GM10266 (cell line): ENCODE results near the gene ZNF727.
"Not testable (repeated sequence)": the region's sequence is repeated elsewhere in the genome, so short reads cannot be mapped to it uniquely, and the experiment has no call there.

Experiments
- DNase-seq: peaks from one replicate; pipeline ENCODE4 v3.0.0; 2012; ENCODE audit errors: extremely low spot score
- TF ChIP-seq, protein P1 (sequence below): IDR thresholded peaks from 2 replicates; pipeline ENCODE4 v1.5.1; 2012; ENCODE audit warnings: mild to moderate bottlenecking, low read depth; ENCODE audit not compliant: control insufficient read depth, insufficient read depth; ENCODE audit errors: missing control alignments

ZNF727 gene

DNA sequence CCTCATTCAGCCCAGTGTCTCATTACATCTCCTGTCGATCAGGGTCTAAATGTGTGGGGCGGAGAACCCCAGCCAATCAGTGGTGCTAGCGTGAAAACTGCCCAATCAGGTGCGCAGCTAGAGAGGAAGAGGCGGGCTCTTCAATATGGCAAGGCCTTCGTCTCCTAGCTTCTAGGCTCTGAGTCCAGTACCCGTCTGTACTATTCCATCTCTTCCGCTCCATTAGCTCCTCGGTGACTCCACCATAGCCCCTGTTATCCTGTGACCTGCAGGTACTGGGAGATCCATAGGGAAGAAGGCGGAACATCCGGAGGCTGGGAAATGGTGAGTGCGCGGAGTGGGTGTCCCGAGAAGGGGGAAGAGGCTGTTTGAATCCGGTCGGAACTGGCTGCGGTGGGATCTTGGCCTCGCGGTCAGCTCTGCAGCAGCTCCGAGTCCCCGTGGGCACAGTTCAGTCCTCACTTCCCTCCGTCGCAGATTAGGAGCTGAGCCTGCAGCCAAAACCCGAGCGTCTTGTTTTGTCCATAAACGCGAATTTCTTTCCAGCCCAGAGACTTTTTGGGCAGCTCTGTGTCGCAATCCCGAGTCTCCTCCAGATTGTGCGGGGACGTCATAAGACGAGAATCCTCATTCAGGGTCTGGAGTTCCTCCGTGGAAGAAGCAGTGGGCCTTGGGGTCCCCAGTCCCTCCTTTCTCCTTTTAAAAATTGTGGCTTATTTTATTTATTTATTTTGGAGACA is at the start of gene ZNF727:
Gene ZNF727, plus strand, starts transcription at position 134 of the 740 bp plus-strand sequence. Its CDS starts 188 bp downstream, at position 322.
- no peak for DNase-seq
- TF ChIP-seq, protein P1, sequence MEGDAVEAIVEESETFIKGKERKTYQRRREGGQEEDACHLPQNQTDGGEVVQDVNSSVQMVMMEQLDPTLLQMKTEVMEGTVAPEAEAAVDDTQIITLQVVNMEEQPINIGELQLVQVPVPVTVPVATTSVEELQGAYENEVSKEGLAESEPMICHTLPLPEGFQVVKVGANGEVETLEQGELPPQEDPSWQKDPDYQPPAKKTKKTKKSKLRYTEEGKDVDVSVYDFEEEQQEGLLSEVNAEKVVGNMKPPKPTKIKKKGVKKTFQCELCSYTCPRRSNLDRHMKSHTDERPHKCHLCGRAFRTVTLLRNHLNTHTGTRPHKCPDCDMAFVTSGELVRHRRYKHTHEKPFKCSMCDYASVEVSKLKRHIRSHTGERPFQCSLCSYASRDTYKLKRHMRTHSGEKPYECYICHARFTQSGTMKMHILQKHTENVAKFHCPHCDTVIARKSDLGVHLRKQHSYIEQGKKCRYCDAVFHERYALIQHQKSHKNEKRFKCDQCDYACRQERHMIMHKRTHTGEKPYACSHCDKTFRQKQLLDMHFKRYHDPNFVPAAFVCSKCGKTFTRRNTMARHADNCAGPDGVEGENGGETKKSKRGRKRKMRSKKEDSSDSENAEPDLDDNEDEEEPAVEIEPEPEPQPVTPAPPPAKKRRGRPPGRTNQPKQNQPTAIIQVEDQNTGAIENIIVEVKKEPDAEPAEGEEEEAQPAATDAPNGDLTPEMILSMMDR: no peak

DNA sequence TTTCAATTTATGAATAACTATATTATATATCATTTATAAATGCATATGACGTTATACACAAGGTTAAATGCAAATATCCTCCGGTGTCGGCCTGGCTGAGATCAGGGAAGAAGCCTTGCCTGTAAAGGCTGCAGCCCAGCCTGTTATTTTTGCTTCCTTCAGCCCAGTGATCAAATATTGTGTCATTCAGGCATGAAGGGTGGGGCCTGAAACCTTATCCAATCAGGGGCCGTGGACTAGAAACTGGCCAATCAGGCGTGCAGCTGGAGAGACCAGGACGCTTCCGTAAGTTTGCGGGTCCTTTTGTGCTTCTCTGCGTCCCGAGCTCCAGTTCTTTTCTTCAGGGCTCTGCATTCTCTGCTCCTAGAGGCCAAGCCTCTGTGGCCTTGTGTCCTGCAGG is 46.7 kb upstream of the ZNF727 start, which contains the start of gene ZNF722:
Gene ZNF722, plus strand, starts transcription at position 301 of the 400 bp plus-strand sequence. CDS start 113 bp downstream, outside the sequence.
- TF ChIP-seq, protein P1: no peak
- no peak for DNase-seq

DNA sequence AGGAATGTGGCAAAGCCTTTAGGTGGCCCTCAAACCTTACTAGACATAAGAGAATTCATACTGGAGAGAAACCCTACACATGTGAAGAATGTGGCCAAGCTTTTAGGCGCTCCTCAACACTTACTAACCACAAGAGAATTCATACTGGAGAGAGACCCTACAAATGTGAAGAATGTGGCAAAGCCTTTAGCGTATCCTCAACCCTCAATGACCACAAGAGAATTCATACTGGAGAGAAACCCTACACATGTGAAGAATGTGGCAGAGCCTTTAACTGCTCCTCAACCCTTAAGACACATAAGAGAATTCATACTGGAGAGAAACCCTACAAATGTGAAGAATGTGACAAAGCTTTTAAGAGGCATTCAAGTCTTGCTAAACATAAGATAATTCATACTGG is 29.7 kb upstream of the ZNF727 start:
- not testable (repeated sequence) for DNase-seq

DNA sequence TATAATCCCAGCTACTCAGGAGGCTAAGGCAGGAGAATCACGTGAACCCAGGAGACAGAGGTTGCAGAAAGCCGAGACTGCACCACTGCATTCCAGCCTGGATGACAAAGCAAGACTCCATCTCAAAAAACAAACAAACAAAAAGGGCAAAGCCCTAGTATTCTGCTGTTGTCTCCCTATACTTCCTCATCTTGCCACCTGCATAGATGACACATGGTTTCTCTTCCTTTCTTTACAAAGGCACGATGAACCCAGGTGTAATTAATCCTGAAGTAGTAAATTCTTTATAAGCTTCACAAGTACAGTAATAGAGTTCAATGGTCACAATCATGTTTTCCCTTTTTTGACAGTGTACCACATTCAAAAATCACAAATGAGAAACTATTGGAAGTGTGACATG is 9.8 kb upstream of the ZNF727 start:
- TF ChIP-seq, protein P1: no peak
- DNase-seq: no peak

DNA sequence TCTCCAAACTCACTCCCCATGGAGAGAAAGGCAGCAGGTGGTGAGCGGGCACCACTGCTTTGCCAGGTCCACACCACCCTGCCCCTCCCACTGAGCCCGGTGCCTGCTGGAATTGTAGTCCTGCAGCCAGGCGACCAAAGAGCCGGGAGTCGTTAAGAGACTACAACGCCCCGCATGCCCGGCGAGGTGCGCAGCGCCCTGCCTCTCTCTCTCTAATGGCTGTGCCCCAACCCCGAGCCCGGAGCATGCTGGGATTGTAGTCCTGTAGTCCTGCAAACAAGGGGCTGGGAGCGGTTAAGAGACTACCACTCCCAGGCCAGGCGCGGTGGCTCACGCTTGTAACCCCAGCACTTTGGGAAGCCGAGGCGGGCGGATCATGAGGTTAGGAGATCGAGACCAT is 8.1 kb upstream of the ZNF727 start:
- TF ChIP-seq, protein P1: no peak
- no peak for DNase-seq

DNA sequence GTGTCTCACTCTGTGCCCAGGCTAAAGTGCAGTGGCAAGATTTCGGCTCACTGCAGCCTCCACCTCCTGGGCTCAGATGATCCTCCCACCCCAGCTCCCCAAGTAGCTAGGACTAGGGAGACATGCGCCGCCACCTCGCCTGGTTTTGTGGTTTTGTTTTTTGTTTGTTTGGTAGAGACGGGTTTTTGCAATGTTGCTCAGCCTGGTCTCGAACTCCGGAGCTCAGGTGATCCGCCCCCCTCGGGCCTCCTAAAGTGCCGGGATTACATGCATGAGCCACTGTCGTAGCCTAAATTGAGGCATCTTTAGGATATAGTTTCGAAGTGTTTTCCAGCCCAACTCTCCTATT is 781 bp downstream of the ZNF727 start:
- TF ChIP-seq, protein P1: no peak
- DNase-seq: no peak

DNA sequence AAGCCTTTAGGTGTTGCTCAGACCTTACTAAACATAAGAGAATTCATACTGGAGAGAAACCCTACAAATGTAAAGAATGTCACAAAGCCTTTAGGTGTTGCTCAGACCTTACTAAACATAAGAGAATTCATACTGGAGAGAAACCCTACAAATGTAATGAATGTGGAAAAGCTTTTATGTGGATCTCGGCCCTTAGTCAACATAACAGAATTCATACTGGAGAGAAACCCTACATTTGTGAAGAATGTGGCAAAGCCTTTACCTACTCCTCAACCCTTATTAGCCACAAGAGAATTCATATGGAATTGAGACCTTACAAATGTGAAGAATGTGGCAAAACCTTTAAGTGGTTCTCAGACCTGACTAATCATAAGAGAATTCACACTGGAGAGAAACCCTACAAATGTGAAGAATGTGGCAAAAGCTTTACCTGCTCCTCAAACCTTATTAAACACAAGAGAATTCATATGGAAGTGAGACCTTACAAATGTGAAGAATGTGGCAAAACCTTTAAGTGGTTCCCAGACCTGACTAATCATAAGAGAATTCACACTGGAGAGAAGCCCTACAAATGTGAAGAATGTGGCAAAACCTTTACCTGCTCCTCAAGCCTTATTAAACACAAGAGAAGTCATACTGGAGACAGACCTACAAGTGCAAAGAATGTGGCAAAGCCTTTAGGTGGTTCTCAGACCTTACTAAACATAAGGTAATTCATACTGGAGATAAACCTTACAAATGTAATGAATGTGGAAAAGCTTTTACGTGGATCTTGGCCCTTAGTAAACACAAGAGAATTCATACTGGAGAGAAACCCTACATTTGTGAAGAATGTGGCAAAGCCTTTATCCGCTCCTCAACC is 32.8 kb downstream of the ZNF727 start:
- not testable (repeated sequence) for DNase-seq

DNA sequence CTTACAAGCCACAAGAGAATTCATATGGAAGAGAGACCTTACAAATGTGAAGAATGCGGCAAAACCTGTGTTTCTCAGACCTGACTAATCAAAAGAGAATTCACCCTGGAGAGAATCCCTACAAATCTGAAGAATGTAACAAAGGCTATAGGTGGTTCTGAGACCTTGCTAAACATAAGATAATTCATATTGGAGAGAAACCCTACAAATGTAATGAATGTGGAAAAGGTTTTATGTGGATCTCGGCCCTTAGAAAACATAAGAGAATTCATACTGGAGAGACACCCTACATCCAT is 33.4 kb downstream of the ZNF727 start:
- TF ChIP-seq, protein P1: no peak
- no peak for DNase-seq
